COLO829 (cell line): ENCODE results near the gene SEL1L2.

Experiments used
- DNase-seq: peaks from one replicate; pipeline ENCODE4 v3.0.0; 2012; ENCODE audit warnings: low spot score

Gene SEL1L2

DNA sequence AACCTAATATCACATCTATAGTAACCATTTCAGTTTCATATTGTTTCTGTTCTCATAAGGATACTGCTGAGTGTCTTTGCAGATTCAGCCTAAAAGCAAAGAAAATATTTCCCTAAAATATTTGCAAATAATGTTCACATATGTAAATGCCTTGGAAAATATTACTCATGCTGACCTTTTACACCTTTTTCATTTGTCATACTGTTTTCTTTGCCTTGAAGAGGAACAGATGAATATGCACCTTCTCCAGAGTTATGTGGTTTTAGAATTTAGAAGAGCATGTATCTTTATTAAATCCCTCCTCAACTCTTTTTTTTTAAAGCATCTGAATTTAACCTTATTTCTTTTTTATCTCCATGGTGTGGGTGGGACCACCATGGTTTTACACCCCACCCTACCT is 173.1 kb downstream of the SEL1L2 start:
- no peak for DNase-seq

DNA sequence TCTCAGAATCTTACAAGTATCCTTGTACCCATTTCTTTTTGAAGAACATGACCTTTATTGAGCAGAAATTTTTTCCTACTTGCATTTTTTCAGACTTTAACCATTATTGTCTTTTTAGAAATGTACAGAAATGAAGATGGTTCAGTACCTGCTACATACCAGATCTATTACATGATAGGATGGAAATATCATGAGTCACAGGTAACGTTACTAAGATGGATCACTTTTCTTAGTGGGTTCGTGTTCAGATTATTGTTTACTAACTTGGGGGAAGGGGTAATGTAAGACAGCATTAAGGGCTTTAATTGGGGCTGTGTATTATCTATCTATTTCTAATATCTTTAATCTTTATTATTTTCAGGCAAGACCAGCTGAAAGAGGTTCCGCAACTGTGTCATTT is 173.7 kb downstream of the SEL1L2 start:
- DNase-seq, result no peak

DNA sequence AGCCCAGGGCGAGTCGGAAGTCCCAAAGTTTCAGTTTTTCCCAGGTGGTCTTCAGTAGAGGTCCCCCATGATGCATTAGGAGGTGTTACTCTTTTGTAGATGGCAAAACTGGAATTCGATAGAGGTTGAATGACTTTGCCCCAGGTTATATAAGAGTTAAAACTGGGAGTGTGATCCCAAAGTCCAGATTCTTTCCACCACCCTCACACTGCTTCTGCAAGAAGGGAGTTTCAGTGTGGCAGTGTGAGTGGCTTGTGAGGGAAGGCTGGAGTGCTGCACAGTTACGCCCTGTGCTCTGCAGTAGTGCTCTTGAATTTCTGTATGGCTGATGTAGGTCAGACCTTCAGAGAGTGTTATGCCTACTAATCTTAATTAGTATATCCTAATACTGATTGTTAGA is 175.7 kb downstream of the SEL1L2 start:
- no peak for DNase-seq

DNA sequence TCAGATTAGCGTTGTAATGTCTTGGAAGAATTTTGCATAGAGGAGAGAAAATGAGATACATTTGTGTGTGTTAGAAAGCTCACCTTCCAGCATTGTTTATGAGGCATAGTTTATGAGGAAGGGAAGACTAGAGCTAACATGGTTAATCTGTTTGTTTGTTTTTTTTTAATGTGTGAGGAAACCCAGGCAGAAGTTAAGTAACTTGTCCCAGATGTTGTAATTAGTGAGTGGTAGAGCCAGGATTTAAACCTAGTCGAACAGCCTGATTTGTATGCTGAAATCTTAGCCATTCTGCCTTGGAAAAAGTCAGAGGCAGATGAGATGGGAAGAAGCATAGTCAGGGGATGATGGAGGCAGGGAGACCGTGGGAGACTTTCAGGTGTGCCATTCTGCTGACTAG is 176.5 kb downstream of the SEL1L2 start:
- no peak for DNase-seq

DNA sequence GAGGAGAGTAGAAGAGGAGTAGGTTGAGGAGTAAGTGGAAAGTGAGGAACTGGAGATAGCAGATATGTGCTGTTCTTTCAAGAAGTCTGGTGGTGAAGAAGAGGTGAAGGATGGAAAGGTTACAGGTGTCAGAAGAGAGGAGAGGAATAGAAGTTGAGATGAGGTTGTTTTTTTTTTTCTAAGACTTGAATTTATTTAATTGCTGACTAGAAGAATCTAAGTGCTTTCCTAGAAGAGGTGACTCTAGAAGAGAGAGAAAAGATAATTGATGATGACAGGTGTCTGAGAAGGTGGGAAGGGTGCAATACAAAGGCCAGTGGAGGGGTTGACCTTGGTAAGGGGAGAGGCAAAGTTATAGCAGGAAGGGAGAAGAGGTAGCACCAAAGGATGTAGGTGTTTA is 180.0 kb downstream of the SEL1L2 start:
- DNase-seq, result no peak

DNA sequence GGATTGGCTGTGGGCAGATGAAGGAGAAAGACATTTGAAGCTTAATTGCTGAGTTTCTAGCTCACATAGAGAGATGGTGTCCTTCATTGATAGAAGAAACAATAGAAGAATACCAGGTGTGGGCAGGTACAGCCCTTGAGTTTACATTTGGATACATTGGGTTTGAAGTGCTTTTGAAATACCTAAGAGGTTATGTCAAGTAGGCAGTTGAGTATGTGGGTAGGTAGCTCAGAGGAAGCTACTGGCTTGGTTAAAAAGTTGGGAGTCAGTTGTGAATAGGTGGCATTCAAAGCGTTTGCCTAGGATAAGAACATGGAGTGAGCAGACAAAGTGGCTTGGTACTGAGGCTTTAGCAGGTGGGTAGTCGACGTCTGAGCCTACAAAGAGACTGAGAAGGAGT is 180.6 kb downstream of the SEL1L2 start:
- no peak for DNase-seq

DNA sequence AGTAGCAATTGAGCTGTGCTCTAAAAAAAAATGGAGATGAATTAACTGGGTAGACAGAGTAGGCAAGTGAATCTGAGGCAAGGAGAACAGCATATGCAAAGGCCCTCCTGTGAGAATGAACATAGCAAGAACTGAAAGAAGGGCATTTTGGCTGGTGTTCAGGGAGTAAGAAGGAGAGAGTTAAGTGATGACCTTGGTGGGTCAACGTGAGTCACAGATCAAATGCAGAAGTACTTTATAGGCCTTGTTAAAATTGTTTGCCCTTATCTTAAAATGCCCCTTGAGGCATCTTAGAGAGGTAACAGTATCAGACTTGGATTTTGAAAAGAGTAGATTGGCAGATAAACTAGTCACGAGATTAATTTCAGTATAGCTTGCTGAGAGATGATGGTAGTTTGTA is 181.0 kb downstream of the SEL1L2 start:
- DNase-seq, result no peak

DNA sequence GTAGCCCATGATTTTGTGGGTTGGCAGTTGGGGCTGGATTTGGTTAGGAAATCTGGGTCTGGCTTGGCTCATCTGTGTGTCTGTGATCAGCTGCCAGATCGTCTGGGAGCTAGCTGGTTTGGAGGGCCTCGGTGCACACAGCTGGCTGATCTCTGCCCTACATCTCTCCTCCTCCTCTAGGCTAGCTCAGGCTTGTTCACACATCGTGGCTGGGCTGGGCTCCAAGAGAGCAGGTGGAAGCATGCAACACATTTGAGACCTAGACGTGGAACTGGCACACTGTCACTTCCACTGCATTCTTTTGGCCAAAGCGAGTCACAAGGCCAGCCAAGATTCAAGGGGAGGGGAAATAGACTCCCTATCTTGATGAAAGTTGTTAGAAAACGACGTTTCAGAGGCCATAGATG is 189.7 kb downstream of the SEL1L2 start:
- DNase-seq, result no peak

DNA sequence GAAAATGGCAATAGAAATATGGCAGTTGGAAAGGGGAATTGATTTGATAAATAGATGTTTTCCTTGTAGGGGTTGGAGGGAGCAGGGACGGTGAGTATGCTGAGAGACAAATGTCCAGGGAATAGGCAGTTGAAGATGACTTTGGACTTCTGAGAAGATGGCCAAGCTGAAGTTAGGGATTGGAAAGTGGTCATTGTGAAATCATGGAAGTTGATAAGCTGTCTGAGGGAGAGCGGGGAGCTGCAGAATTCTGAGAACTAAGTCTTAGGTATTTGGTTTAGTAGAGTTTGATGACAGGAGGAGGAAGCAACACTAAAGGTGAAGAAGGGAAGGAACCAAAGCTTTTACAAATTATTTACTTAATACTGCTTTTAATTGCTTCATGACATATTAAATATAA is 190.4 kb downstream of the SEL1L2 start:
- no peak for DNase-seq
